WI38 (cell line): ENCODE data around the gene TMCC1.

Experiments used
- H3K4me3 ChIP-seq: 2 replicates; pipeline ENCODE4 v1.5.1; 2011; ENCODE audit warnings: low read depth, mild to moderate bottlenecking, control low read depth, low read length
- CTCF ChIP-seq: IDR thresholded peaks from 2 replicates; pipeline ENCODE4 v1.5.1; 2012; ENCODE audit warnings: low read depth, mild to moderate bottlenecking, control low read depth, low read length

The TMCC1 gene

DNA sequence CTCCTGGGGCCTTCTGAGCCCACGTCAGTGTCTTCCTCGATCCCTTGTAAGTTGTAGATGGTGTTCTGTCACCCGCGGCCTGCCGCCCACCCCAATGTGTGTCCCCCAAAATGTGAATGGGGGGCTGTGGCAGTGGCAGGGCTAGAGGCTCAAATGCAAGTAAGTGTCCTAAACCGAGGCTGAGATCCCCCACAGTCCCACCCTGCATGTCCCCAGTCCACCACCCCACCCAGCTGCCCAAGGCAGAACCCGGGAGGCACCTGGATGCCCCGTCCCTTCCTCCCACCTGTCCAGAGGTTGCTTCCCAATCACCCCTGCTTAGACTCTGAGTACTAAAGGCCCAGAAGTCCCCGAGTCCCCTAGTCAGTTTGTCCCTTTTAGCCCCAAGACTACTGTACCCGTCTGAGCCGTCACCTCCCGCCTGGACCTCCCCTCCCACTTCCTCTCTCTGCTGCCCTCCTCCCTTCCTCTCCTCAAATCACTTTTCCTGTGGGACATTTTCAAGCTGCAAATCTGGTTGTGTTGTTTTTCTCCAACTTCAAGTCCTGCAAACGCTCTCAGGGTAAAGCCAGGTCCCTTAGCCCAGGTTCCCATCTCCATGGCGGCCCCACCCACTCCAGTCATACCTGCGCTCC, 275.2 kb downstream of the TMCC1 start:
- no peak for TF ChIP-seq CTCF
- H3K4me3 ChIP-seq, result no peak overlapping the region

DNA sequence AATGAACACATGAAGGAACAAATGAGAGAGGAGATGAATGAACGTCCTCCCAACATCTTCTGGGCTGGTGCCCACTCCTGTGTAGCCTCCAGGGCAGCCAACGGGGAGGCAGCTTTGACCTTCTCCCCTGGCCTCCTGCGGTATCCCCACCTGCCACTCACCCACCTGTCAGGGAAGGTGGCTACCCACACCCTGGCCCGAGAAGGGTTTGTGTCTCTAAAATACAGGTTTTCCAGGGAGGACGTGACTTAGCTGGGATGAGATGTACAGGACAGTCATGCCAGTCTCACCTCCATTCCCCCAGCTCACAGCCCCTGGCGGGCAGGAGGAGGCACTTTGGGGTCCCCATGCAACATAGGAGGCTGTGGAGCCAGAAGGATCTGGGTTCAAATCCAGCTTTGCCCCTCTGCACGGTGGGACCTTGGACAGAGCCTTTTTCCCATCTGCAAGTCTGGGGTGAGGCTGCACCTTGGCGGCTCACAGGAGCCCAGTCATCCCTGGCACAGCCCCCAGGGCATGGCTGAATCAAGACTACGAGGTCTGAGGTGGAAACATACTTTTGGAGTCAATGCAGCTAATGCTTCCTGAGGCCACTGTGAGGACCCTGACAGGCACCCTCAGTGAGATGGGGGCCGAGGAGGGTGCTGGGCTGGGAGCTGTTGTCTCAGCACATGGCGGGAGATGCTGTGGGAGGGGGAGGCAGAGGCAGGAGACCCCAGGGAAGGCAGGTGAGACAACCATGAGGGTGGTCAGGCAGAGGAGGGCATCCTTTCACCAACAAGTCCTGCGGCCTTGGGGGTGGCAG, 275.9 kb downstream of the TMCC1 start:
- no peak overlapping the region for H3K4me3 ChIP-seq
- no peak for TF ChIP-seq CTCF

DNA sequence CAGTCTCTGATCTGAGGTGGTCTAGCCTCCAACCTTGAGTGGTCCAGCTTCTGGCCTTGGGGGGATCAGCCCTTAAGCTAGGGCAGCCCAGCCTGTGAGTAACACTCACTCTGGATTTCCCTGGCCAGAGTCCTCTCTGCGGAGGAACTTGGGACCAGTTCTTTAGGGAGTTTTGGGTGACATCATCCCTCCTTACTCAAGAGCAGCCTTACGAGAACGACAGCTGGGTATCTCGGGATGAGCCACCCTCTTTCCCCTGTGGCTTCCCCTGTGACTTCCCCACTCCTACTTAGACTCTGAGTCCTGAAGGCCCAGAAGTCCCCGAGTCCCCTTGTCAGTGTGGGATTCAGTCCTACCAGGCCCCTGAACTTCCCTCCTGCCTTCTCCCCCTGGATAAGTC, 276.8 kb downstream of the TMCC1 start:
- H3K4me3 ChIP-seq, result no peak overlapping the region
- TF ChIP-seq CTCF, result no peak

DNA sequence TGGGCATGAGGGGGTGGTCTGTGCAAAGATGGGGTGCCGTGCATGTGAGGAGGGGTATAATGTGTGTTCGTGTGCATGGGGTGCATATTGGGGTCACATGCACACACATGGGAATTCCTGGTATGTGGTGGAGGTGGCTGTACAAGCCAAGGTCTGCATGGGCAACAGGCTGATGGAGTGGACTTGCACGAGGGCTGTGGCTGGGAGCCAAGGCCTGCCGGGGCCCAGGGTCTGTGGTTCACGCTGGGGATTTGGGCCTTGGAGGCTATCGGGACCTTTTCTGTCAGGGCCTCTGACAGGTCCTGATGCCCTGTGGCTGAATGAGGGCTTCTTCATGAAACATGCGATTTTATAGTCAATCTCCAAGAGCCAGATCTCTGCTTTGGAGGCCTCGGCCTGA, 277.2 kb downstream of the TMCC1 start:
- no peak for TF ChIP-seq CTCF
- H3K4me3 ChIP-seq, result no peak overlapping the region

GRCh38 chr3:129615751-129616281, 277.7 kb downstream of the TMCC1 start:
- H3K4me3 ChIP-seq, result no peak overlapping the region
- TF ChIP-seq CTCF, result no peak

GRCh38 chr3:129614927-129615363, 278.6 kb downstream of the TMCC1 start:
- no peak for TF ChIP-seq CTCF
- H3K4me3 ChIP-seq, result no peak overlapping the region

GRCh38 chr3:129614435-129614834, 279.1 kb downstream of the TMCC1 start:
- TF ChIP-seq CTCF, result no peak
- H3K4me3 ChIP-seq, result no peak overlapping the region
